A673 (cell line): Measurements from ENCODE around the gene RFFL. TPM values are rescaled to one million over a fixed set of nuclear protein-coding genes. Genes with fewer than 3 reads are reported as not detected.
"Not testable (repeated sequence)": the region's sequence is repeated elsewhere in the genome, so short reads cannot be mapped to it uniquely, and the experiment has no call there.

ENCODE experiments used
- BruUV-seq: library from RNA; stranded (reverse); fragments of 400-500 nt; replicated peaks from 2 replicates; lab custom pipeline; 2021; lab: Mats Ljungman, UMichigan
- CTCF ChIA-PET: fragments of 300-600 bp; sonication (Branson Sonifier 250); formaldehyde crosslinking; loops from one replicate; lab custom pipeline; 2022; ENCODE audit warnings: antibody characterized with exemption; lab: Charles Lee
- POLR2A ChIA-PET: fragments of 300-600 bp; sonication (Branson Sonifier 250); formaldehyde crosslinking; loops from one replicate; lab custom pipeline; 2022; ENCODE audit warnings: antibody characterized with exemption; ENCODE audit not compliant: low non-redundant PET; lab: Charles Lee
- DNase-seq: peaks from one replicate; pipeline ENCODE4 v3.0.0-alpha.2; 2015; ENCODE audit warnings: low spot score
- H3K27ac ChIP-seq: fragments of 200-600 bp; sonication (generic); 2 replicates; pipeline ENCODE4 v1.5.1; 2016; ENCODE audit warnings: mixed run types, low read depth, mild to moderate bottlenecking, mixed read lengths, antibody characterized with exemption, low read length; ENCODE audit not compliant: poor library complexity, severe bottlenecking
- H3K27me3 ChIP-seq: fragments of 200-600 bp; sonication (generic); replicated peaks from 2 replicates; pipeline ENCODE4 v1.6.1; 2017; ENCODE audit warnings: mixed run types, low read depth, mild to moderate bottlenecking, mixed read lengths, antibody characterized with exemption, low read length; ENCODE audit not compliant: insufficient read depth, poor library complexity
- H3K36me3 ChIP-seq: fragments of 200-600 bp; sonication (generic); 2 replicates; pipeline ENCODE4 v1.6.1; 2016; ENCODE audit warnings: mixed run types, mild to moderate bottlenecking, mixed read lengths, antibody characterized with exemption, low read length; ENCODE audit not compliant: insufficient read depth, poor library complexity, severe bottlenecking
- H3K4me1 ChIP-seq: fragments of 200-600 bp; sonication (generic); 2 replicates; pipeline ENCODE4 v1.6.1; 2017; ENCODE audit warnings: mixed run types, mild to moderate bottlenecking, mixed read lengths, antibody characterized with exemption, low read length; ENCODE audit not compliant: insufficient read depth, poor library complexity, severe bottlenecking
- H3K4me3 ChIP-seq: fragments of 200-600 bp; sonication (generic); 2 replicates; pipeline ENCODE4 v1.5.1; 2016; ENCODE audit warnings: low read depth, mixed run types, mild to moderate bottlenecking, mixed read lengths, low read length; ENCODE audit not compliant: poor library complexity, severe bottlenecking
- H3K9me3 ChIP-seq: fragments of 200-600 bp; sonication (generic); 2 replicates; pipeline ENCODE4 v1.6.1; 2016; ENCODE audit warnings: mixed run types, low read depth, mild to moderate bottlenecking, mixed read lengths, antibody characterized with exemption, low read length; ENCODE audit not compliant: poor library complexity, severe bottlenecking
- EZH2 ChIP-seq: fragments of 200-600 bp; sonication (generic); IDR thresholded peaks from 2 replicates; pipeline ENCODE4 v1.6.1; 2017; ENCODE audit warnings: borderline replicate concordance, low read depth, mild to moderate bottlenecking, mixed read lengths, antibody characterized with exemption, low read length; ENCODE audit not compliant: poor library complexity, severe bottlenecking
- intact Hi-C: fragments of 100-400 bp; cut with micrococcal nuclease; formaldehyde crosslinking; loops from one replicate; pipeline ENCODE4 v1.10.0; 2022; ENCODE audit not compliant: unreplicated experiment
- total RNA-seq: library from RNA; stranded (reverse); gene quantifications from 2 replicates; pipeline ENCODE4 v1.2.3, GENCODE V29; 2021
- TF ChIP-seq, protein P1 (sequence below): fragments of 300-800, 200-600 bp; sonication (generic); conservative IDR thresholded peaks from 2 replicates; pipeline ENCODE4 v1.5.1; 2017; ENCODE audit warnings: low read depth, mild to moderate bottlenecking, antibody characterized with exemption, low read length, moderate library complexity, mixed read lengths

RFFL gene
- total RNA-seq, 1 experiment from 2014 or later: 10.5 TPM

DNA sequence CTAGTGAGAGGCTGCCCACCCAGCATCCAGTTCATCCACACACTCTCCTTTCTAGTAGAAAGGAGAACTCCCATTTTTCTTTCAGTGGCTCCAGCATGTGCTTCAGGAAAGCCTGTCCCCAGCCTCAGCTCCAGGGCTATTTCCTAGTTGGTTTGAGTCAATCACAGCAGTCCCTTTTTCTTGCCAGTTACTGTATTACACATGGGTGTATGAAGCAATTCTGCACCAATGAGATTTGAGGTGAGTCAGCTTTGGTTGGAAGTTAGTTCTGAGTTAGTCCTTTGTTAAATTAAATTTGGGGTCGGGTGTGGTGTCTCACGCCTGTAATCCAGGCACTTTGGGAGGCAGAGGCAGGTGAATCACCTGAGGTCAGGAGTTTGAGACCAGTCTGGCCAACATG, 31.4 kb upstream of the RFFL start:
- Histone ChIP-seq H3K27ac (no peak overlapping the region), H3K4me1 (no peaks in the 10 kb centered on the region), H3K4me3 (no peak overlapping the region), H3K36me3 (no peaks in the 10 kb centered on the region), H3K9me3 (no peaks in the 10 kb centered on the region), H3K27me3 (no peaks in the 10 kb centered on the region)
- BruUV-seq: no TSS peak
- DNase-seq: peak; percentile 30
- CTCF ChIA-PET: no interaction called here
- intact Hi-C loops: no loop called here
- POLR2A ChIA-PET: no interaction called here
- TF ChIP-seq, protein P1, sequence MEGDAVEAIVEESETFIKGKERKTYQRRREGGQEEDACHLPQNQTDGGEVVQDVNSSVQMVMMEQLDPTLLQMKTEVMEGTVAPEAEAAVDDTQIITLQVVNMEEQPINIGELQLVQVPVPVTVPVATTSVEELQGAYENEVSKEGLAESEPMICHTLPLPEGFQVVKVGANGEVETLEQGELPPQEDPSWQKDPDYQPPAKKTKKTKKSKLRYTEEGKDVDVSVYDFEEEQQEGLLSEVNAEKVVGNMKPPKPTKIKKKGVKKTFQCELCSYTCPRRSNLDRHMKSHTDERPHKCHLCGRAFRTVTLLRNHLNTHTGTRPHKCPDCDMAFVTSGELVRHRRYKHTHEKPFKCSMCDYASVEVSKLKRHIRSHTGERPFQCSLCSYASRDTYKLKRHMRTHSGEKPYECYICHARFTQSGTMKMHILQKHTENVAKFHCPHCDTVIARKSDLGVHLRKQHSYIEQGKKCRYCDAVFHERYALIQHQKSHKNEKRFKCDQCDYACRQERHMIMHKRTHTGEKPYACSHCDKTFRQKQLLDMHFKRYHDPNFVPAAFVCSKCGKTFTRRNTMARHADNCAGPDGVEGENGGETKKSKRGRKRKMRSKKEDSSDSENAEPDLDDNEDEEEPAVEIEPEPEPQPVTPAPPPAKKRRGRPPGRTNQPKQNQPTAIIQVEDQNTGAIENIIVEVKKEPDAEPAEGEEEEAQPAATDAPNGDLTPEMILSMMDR: no peak
- no peak for TF ChIP-seq EZH2

DNA sequence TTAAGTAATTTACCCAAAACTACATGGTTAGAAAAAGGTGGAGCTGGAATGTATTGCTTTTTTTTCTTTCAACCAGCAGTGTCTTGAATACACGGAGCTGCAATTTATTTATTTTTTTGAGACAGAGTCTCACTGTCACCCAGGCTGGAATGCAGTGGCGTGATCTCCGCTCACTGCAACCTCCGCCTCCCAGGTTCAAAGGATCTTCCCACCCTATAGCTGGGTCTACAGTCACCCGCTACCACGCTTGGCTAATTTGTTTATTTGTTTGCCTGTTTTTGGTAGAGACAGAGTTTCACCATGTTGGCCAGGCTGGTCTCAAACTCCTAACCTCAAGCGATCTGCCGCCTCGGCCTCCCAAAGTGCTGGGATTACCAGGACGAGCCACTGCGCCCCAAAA, 27.2 kb upstream of the RFFL start:
- H3K9me3 ChIP-seq, H3K27ac ChIP-seq, H3K4me3 ChIP-seq, DNase-seq, BruUV-seq, POLR2A ChIA-PET, H3K36me3 ChIP-seq, H3K27me3 ChIP-seq, H3K4me1 ChIP-seq: not testable (repeated sequence)
- CTCF ChIA-PET: interaction anchor here (0.6 kb wide), 1 partner anchor 63 kb away, joined by 9 read pairs; no protein-coding TSS in a partner anchor
- intact Hi-C loops: loop anchor here (1.0 kb wide), 1 partner anchor 92 kb away; no protein-coding TSS in a partner anchor

DNA sequence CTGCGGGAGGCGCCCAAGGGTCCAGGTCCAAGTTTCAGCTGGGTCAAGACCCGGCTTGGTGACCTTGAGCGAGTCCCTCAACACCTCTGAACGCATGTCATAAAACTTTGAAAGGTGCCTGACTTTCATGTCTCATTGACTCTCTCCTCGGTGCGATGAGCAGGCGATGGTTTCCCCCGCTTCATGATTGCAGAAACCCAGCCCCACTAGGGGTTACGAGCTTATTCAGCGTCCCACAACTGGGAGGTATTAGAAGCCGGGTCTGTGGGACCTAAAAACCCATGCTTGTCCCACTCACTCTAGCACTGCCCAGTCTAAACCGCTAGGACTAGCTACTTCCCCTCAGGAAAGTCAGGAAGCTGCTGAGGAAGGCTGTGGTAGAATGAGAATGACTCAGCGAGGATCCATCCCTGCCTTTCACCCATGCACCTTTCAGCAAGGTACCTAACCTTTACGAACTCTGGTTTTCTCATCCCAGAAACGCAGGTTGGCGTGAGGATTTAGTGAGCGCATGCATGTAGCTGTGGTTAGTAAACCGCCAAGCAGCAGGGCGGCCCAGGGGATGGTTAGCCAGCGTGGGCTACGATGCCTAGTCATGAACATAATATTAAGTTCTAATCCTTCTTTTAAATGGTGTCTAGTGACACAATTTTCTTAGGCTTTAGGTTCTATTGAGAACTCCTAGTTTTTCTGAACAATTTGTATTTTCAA, 26.2 kb upstream of the RFFL start:
- DNase-seq: no peak
- Histone ChIP-seq H3K9me3 (no peaks in the 10 kb centered on the region), H3K4me3 (peak overlapping the region; percentile 63), H3K27ac (peak overlapping the region; percentile 31), H3K36me3 (no peaks in the 10 kb centered on the region), H3K27me3 (no peaks in the 10 kb centered on the region), H3K4me1 (no peaks in the 10 kb centered on the region)
- ChIA-PET POLR2A (no interaction called here), CTCF (no interaction called here)
- intact Hi-C loops: loop anchor here (1.0 kb wide), 1 partner anchor 91 kb away; no protein-coding TSS in a partner anchor
- TF ChIP-seq, protein P1: no peak
- TF ChIP-seq EZH2: no peak
- no TSS peak for BruUV-seq
